EL (cell line): ENCODE measurements around the gene TSPAN3.

Experiments used
- DNase-seq: peaks from one replicate; pipeline ENCODE4 v3.0.0-alpha.2; 2016

TSPAN3 gene

DNA sequence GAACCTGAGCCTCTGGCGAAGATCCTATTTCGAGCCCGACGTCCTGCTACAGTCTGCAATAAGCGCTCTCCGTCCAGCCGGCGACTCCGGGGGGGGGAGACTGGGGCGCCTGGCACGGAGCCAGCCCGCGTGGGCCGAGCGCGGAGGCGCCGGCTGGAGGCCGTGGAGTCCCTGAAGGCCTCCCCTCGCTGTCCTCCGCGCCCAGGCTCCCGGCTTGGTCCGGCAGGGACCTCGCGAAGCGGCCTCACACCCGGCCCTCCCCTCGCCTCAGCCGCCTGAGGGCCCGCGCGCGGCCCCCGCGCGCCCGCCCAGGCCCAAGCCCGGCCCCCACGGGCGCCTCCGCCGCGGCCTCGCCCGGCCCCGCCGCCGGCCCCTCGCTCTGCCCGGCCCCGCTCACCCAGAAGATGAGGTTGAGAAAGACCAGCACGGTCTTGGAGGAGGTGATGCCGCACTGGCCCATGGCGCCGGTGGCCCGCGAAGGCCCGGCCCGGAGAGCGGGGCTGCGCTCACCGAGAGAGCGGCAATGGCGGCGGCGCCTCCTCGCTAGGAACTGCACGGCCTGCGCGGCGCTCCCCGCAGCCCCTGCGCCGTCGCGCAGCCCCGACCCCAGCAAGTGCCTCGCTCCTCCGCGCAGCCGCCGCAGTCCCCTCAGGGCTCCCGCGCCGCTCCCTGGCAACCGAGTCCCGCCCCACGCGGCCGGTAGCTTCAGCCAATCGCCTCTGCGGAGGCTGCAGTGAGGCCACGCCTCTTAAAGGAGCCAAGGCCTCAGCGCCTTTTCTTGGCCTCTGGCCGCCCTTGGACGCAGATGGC lies at the start of gene TSPAN3:
Gene TSPAN3, minus strand, starts transcription at position 615 of the 810 bp plus-strand sequence. Its CDS starts 155 bp downstream, at position 460.
- peak; percentile 91 for DNase-seq

GRCh38 chr15:77120576-77120975 lies 49.7 kb upstream of the TSPAN3 start:
- DNase-seq: no peak

DNA sequence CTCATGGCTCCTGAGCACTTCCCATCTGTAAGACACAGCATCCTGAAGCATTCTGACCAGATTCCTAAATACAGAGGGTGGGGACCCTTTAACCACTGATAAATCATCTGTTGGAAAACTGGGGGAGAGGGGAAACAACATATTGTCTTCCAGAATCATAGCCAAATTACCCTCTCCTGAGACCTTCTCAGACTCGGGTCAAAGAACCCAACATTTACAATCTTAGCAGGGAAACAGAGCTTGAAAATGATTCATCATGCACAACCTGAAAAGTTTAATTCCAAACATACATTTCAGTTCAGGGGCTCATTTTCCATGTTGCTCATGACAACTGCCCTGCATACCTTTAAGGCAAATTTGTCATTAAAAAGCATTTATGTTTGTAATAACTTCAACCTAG lies 48.5 kb upstream of the TSPAN3 start:
- DNase-seq: no peak

DNA sequence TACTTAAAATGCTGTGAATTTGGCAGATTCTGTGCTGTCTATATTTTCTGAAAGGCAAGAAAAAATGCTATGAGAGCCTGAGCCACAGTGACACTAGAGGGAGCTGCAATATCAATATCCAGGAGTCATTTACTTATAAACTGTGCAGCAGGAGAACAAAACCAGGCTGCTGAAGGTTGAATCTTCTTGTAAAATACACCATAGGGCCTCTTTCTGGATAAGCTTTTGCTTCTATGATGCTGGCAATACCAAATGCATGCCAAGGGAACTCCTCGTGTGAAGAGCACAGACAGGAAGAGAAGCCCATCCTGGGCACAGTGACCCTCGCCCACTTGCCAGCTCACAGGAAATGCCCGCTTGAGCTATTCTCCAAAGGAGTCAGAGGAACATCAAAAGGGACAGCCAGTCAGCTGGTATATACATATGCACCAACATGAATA lies 48.0 kb upstream of the TSPAN3 start:
- DNase-seq: peak; percentile 78

- DNase-seq: no peak
Observed at GRCh38 chr15:77115179-77115578, 44.3 kb upstream of the TSPAN3 start.

DNA sequence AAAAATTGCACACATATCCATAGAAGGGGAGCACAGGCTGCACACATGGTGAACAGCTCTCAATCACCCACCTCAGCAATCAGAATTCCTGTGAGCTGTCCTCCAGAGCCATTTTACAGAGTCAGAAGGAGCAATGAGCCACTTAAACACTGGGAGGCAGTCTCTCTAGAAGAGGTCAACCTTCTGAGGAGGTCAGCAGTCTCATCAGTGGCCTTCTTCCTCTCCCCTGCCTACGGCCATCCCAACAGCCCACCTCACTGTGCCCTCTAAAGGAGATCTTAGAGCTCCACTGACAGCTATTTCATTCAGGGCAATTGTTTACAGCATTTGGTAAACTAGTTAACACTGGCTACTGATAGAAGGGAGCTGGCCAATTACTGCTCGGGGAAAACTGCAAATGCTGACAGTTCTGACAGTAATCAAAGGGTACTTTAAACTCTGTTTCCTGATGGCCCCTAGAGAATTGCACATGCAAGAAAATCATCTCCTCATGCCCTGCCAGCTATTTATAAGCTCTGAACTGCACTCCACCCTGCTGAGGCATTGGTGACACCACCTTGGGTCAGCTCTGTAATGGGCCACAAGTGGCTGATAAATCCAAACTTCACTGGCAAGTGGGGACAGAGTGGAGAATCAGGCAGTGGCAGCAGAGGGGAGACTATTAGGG lies 42.1 kb upstream of the TSPAN3 start:
- no peak for DNase-seq

DNA sequence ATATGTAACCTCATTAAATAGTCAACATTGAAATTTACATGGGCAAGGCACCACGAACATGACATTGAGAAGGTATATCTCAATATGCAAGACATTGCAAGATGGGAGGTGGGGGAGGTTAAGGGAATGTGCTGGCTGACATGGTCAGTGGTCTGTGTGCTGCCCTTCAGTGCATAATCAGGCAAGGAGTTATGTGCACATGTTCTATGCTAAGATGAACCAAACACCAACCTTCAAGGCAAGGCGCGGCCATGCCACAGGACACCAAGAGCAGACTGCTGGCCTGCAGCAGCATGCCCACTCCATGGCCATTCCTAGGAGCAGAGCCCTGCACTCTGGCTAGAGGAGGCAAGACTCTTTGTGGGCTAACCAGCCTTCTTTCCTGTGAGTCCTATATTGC lies 40.9 kb upstream of the TSPAN3 start:
- no peak for DNase-seq

DNA sequence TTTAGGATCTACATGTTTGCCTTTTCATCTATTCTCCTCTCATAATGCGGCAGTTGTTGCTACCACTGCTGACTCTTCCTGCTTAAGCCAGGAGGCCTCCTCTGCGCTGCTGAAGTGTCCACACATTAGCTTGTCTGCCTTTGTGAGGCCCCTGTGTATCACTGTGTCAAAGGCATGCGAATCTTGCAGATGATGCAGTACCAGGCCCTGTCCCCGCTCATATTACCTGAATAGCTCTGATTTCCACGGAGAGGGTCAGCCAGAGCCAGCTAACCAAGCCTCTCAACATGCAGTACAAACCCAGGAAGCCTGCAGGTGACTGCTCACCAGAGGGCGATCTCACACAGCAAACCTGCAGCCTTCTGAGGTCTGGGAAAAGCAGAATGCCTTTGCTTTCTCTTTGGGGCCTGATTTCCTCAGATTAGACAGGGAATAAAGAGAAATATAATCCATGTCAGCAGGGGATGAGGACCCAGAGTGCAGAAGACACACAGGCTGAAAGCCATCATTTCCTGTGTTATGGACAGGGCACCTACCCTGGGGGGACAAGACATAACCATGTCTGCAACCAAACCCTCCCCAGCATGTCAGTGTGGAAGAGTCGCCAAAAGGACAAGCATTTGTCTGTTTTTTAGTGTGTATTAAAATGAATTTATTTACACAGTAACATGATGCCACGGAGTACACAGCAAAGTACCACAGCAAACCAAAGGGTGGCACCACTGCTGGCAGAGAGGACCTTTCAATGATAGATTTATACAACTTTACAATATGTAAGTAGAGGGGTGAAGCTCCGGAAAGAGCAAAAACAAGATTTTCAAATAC lies 36.8 kb upstream of the TSPAN3 start:
- peak; percentile 47 for DNase-seq

- no peak for DNase-seq
Observed at GRCh38 chr15:77107068-77107467, 36.2 kb upstream of the TSPAN3 start.

DNA sequence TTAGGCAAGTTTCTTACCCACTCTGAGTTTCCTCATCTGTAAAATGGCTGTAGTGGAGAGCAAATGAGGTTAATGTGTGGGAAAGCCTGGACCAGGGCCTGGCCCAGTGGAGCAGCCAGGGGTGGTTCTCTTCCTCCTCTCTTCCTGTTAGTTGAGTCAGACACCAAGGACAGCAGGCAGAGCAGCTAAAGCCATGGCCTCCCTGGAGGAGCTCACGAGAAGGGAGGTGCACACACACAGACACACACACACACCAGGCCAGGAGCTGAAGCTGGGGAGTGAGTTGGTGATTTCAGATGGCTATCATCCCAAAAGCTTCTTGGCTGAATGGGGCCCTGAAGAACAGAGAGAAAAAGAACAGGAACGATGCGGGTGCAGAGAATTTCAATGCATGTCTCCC lies 33.2 kb upstream of the TSPAN3 start:
- DNase-seq: peak; percentile 14

DNA sequence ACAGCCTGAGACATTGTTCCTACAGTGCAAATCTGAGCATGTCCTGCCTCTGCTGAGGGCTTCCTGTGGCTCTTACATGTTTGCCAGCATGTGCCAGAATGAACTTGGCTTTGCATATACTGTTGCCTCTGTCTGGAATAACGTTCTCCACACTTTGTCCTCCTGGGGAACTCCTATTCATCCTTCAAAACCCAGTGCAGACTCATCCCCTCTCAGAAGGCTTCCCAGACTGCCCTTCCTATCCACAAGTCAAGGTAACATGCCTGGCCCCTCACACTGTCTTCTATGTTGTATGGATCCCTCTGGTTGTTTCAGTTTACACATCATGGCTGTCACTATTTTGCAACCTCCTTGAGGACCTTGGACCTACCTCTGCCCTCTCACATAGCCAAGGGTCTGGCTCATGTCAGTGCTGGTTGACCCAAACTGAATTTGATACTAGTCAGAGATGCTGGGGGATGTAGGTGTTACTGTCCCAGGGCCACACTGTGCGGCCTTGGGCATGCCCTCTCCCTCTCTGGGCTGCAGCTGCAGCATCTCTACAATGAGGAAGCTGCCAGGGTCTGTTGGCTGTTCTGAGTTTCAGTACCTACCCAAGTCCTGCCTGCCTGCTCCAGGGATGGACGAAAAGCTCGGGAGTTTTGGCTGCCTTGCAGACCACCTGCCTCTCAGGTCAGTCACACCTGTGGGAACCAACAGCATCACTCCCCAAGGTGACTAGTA lies 29.0 kb upstream of the TSPAN3 start:
- DNase-seq: no peak

DNA sequence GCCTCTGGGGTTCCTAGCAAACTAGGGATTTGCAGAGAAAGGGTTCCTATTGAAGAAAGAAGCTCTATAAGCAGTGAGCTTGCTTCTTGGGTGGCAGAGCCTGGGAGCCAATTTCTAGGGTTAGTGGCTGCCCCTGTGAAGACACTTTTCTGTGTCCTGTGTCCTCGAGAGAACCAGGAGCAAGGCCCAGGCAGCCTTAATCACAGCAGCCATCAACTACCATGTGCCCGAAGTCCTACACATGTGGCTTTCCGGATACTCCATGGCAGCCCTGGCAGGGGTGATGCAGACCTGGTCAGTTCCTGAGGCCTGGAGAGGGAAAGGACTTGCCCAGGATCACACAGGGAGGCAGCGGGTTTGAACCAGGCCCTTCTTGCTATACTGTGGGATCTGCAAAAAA lies 27.7 kb upstream of the TSPAN3 start:
- DNase-seq: no peak

DNA sequence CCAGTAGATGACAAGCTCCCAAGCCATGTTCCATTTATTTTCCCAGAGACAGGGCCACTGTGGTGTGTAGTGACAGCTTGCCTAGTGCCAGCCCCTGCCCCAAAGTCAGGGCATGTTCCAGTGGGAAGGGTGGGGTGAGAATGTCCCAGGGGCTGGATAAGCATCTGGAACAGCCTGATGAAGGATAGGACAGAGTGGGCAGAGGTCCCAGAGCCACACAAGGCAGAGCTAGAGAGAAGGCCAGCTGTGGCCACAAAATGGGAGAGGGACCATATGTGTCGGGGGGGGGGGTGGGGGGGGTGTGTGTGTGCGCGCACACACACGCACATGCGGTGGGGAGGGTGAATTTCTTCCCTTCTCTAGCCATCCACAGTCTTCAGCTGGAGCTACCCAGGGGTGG lies 27.0 kb upstream of the TSPAN3 start:
- no peak for DNase-seq

DNA sequence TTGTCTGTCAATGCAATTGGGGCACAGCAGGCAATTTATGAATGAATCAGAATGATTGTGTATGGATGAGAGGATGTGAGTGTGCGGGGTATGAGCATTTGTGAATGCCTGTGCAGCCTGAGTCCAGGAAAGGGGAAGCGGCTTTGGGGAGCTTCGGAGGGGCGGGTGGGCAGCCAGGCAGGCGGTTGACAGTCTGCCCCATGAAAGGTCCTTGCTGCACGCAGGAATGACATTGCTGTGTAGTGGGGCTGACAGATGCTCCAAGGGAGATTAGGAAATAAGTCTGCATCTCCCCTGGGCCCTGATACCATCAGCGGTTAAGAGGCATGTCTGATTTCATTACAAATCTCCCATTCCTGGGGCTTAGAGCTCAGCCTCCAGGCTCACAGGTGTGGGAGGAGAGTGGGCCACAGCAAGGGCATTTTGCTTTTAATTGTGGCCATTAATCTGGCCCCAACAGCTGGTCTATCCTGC lies 26.4 kb upstream of the TSPAN3 start:
- no peak for DNase-seq

GRCh38 chr15:77096541-77096940 lies 25.6 kb upstream of the TSPAN3 start:
- no peak for DNase-seq

DNA sequence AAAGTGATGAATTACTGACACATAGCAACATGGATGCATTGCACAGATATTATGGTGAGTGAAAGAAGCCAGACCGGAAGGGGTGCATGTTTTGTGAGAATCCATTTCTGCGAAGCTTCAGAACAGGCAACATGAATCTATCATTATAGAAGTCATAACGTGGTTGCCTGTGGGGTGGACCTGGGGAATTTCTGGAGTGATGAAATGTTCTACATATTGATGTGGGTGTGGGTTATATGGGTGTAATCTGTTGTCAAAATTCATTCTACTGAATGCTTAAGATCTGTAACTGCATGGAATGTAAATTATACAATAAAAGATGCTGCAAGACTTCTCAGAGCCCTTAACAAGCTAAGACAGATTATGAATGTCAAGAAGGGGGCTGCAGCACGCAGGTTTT lies 25.2 kb upstream of the TSPAN3 start:
- no peak for DNase-seq

DNA sequence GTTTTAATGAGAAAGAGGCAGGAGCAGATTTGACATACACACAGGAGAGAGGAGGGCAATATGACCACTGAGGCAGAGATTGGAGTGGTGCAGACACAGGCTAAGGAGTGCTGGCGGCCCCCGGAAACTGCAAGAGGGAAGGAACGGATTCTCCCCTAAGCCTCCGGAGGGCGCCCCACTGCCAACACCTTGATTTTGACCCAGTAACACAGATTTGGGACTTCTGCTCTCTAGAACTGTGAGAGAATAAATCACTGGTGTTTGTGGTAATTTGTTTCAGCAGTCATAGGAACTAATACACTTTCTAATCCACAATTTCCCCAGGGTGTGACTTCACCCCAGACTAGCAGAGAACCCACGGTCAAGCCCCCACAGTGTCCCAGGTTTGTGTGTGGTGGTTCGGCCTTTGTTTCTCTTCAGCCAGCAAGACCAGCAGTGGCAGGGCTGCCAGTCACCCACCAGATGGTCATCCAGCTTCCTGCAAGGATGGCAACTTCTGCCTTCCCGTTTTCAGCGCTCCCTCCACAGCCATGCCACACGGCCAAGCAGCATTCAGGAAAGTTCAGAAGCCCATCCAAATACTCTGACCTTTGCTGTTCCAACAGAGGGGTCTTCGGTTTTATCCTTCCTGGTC lies 23.6 kb upstream of the TSPAN3 start:
- DNase-seq: no peak

- DNase-seq: no peak
Observed at GRCh38 chr15:77093436-77093835, 22.5 kb upstream of the TSPAN3 start.

- DNase-seq: no peak
Observed at GRCh38 chr15:77091097-77091496, 20.2 kb upstream of the TSPAN3 start.

DNA sequence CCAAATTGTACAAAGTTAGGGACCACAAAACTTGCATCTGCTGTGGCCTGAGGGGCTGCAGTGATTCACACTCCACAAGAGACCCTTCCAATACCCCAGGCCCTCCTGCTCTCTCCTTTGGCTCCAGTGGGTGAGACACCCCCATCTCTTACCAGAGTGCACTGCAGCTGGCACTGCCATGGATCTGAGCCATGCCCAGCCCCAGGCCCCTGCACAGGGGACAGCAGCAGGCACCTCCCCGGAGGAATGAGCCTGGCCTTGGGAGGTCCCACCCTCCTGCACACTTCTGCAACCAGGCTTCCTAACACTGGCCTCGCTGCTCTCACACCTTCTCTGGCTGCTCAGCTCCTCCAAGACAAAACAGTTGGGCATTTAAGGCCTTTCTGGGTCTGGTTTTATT lies 16.3 kb upstream of the TSPAN3 start:
- no peak for DNase-seq

DNA sequence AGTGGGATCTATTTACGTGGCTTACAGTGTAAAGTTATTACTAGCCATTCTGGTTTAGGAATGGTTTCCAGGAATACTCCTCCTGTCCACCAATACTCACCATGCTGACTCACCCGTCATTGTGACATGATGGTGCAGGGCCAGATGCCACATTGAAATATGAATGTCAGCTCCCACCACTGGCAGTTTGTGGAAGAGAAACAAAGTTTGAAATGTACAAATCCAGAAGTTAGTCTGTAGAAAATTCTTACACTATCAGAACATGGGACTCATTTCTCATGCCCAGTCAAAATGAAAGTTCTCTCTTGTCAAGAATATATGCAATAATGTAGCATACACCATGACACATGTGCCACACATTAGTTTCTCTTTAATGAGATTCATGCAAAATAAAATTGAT lies 14.4 kb upstream of the TSPAN3 start:
- peak; percentile 49 for DNase-seq

GRCh38 chr15:77084436-77084835 lies 13.5 kb upstream of the TSPAN3 start:
- DNase-seq: no peak
